ENCODE results near the gene ATP23.

ATP23 gene

DNA sequence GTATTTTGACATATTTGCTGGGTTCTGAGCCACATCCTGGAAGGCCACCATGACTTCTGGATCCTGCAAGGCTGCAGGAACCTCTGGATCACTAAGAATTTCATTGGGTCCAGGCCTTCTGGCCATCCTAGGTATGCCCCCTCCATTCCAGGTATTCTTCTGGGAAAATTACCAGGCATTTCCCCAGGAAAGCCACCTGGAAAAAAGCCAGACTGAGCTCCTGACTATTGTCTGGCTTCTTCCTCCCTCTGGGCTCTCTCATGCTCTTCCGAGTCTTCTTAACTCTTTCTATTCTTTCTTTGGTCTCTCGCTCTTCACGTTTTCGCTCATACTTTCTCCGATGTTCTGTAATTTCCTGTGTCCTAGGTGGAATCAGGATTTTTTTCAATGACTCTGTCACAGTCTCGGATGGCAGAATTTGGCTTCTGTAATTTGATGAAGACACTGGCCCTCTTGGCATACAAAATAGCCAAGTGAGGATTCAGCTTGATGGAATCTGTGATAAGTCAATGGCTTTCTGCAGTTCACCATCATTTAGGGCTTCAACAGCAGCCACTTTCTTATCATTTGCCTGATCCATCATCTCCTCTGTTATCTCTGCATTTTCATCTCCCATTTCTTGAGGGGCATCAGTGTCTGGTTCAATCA, 42.6 kb downstream of the ATP23 start:
- DNase-seq = no peak

DNA sequence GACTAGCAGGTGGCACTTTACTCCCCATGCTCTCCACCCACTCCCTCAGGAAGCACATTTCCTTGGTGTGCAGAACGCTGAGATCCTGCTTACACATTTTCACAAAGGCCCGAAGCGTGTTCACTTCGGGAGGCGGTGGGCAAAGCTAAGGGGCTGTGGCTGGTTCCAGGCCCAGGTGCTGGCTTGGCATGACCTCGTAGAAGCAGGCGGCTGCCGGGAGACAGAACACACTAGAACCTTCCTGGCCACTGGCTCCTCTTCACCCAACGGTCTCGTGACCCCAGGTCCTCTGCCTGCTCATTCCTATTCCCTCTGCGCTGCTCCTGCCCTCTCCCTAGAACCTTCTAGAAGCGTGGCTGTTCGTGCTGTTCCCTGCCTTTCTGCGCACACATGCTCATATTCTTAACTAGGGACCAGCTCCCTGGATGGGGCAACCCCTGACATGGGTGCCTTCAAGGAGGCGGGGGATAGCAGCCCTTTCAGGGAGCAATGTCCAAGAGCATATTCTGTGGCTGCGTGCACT, 43.3 kb downstream of the ATP23 start:
- DNase-seq = no peak

DNA sequence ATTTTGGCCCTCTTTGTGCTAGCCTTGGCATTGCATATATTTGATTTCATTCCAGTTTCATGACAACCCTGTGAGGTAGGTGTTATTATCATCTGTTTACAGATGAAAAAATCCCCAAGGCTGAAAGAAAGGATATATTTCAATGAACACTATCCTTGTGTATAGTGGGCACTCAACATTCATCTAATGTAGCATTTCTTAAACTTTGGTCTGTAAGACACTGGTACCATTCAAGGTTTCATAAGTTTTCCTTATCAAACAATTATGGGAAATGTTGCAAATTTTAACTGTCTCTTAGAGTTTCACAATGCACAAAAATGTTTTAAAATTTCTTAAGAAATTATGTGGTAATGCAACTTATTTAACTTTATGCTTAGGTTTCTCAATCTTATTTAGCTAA, 44.3 kb downstream of the ATP23 start:
- no peak for DNase-seq

DNA sequence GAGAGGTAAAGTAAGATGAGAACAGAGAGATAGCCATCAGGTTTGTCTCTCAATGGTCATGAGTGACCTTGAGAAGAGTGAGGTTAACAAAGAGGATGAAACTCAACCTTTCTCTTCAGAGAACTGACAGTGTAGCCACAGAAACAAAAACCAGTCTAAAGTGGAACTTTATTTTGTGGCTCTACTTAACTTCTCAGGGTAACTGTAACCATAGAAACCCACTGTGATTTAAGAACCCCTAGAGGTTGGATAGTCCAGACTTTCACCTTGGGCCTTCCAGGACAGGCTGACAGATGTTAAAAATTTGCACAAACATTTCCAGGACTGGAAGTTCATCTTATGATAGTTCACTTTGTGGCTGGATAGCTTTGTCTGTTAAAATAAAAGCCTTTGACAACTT, 48.5 kb downstream of the ATP23 start:
- no peak for DNase-seq

DNA sequence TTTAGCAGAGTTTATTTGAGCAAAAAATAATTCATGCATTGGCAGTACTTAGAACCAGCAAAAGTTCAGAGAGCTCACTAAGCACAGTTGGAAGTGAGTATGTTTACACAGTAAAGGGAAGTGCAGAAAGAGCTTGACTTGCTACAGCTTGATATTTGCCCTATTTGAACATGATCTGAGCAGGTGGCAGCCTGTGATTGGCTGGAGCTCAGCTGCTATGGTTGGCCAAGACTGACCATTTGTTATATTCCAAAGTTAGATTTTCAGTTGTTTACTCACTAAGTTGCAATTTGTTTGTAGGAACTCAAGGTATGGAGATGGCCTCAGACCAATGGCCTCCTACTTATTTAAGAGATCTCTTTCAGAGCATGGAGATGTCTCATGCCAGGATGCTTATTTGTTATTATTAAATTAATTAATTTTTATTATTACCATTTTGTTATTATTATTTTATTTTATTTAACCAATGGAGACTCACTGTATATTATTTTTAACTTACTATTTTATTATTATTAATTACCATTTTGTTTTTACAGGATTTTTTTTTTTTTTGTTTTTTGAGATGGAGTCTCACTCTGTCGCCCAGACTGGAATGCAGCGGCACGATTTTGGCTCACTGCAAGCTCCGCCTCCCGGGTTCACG, 49.0 kb downstream of the ATP23 start:
- no peak for DNase-seq

DNA sequence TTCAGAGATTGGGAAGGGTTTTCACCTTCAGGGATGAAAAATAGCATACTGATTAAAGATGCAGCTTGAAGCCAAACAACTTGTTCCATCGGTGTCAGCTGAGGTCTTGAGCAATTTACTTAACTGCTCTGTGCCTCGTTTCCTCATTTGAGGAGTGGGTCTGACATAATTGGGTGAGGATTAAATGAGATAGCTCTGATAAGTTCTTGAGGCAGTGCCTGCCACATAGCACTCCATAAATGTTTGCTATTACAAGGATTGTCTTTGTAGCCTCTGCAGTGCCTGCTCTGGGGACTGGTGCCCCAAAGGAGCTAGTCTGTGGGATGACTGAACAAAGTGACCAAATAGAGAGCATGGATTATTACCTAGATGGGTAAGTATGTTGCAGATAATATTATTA, 50.6 kb downstream of the ATP23 start:
- DNase-seq = no peak

DNA sequence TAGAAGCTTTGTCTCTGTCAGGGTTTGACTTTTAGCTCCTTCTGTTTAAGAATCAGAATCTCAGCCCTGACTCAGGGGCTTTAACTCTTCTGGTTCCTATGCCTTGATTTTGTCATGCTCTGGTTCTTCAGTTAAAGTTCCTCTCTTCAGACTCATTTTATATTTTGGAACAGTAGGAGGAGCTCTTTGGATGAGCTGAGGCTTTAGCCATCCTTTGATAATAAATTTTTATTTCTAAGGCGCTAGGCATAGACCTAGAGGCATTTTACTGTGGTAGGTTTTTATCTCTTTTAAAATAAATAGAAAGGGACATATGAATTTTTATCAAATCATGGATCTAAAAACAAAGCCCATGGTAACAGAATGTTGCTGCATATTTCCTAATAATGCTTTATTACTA, 51.7 kb downstream of the ATP23 start:
- no peak for DNase-seq

DNA sequence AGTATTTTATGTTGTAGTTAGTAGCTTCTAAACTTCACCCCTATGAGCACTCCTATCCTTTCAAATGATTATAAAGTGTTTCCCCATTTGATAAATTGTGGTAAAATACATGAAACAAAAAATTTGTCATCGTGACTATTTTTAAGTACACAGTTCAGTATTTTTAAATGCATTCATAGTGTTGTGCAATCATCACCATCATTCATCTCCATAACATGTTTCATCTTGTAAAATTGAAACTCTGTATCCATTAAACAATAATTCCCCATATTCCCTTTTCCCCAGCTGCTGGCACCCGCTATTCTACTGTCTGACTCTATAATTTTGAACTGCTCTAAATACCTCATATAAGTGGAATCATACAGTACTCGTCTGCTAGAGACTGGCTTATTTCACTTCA, 52.5 kb downstream of the ATP23 start:
- DNase-seq = no peak

DNA sequence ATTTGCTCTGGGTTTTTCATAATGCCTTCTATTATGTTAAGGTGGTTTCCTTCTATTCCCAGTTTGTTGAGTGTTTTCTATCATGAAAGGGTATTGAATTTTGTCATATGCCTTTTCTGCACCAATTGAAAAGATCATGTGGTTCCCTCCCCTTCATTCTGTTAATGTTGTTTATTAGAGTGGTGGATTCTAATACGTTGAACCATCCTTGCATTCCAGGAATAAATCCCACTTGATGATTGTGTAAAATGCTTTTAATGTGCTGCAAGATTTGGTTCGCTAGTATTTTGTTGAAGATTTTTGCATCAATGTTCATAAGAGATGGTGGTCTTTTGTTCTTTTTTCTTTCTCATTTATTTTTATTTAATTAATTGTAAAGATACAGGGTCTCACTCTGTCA, 55.2 kb downstream of the ATP23 start:
- no peak for DNase-seq

DNA sequence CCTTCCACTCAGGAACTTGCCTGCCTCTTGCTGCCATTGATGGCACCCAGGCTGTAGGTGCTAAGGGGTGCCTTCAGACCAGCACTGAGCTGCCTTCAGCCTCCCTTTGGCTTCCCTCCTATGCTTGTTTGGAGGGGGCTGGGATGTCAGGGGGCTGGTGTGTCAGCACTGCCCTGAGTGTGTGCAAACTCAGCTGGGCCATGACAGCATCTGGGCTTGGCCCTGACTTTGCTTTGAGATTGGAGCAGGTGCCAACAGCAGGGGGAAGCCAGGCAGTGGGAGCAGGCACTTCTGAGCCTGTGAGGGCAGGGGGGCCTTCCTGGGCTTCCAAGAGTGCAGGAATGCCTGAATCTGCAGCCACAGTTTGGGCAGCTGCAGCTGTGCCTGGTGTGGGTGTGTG, 56.9 kb downstream of the ATP23 start:
- DNase-seq = no peak

DNA sequence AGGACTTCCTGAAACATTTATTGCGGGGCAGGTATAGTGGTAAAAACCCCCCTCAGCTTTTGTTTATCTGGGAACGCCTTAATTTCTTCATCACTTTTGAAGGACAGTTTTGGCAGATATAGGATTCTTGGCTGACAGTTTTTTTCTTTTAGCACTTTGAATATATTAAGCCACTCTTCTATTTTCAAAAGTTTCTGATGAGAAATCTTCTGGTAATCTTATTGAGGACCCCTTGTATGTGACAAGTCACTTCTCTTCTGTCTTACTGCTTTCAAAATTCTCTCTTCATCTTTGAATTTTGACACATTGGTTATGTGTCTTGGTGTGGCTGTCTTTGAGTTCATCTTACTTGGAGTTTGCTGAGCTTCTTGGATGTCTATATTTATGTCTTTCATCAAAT, 59.1 kb downstream of the ATP23 start:
- no peak for DNase-seq

DNA sequence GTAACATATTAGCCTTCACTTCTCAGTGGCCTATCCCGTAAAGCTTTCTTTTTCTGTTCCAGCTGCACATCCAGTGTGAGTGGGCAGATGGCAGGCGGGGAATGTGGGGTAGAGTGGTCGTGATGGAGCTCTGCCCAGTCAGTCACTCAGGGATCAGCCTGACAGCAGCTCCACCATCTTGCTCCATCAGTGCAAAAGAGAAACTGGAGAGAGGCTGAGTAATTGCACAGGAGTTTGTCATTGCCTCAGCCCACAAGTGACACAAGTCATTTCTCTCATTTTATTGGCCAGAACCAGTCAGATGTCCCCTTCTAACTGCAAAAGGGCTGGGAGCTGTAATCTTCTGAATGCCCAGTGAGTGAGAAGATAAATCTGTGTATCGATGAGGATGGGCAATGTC, 66.5 kb downstream of the ATP23 start:
- no peak for DNase-seq

DNA sequence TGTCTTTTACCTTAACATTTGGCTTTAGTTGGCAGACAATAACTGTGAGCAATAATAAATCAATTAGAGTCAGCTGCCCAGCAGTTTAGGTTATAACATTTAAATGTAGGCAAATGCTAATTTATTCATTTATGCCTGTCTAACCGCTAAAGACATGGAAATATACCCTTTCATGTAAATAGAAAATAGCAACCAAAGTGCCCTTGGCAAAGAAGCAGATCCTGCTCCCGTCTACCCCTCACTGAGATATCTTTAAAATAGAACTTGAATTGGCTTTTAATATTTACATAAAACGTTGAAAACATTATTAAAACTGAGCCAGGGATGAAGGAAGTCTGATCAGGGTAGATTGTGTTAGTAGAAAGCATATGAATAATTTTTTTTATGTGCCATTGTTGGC, 67.3 kb downstream of the ATP23 start:
- no peak for DNase-seq
